HCT116 (cell line): ENCODE data around the gene WDHD1.

Source experiments
- CTCF ChIP-seq, 3 experiments: fragments of 200-600 bp in 1 of 3; sonication (generic) in 1 of 3; IDR thresholded peaks in 2 of 3; conservative IDR thresholded peaks in 1 of 3; 2 replicates each; pipeline ENCODE4 v1.5.1; 2012 to 2017; ENCODE audit warnings: low read depth in 2 of 3, low read length in 2 of 3, antibody characterized with exemption in 1 of 3, borderline replicate concordance in 1 of 3, control low read depth in 1 of 3, mild to moderate bottlenecking in 1 of 3, mixed read lengths in 1 of 3, mixed run types in 1 of 3, moderate library complexity in 1 of 3; ENCODE audit not compliant: insufficient read depth in 1 of 3
- SP1 ChIP-seq: IDR thresholded peaks from 2 replicates; pipeline ENCODE4 v1.6.1; 2012; ENCODE audit warnings: low read depth

GRCh38 chr14:54975856-54976255 is 51.0 kb downstream of the WDHD1 start:
- TF ChIP-seq CTCF (IDR thresholded peaks at IDR 0.05 in 2 of 3, conservative IDR thresholded peaks at IDR 0.05 in 1 of 3; ENCODE audit: borderline replicate concordance in 1 of 3, insufficient read depth in 1 of 3, low read depth in 2 of 3, low read length in 2 of 3) (no peak), SP1 (no peak)
